Heart right ventricle (tissue), 16 donors: Measurements from ENCODE around the gene IQCK. TPM values are rescaled to one million over a fixed set of nuclear protein-coding genes. Genes with fewer than 3 reads are reported as not detected.

ENCODE experiments used
- ATAC-seq, 8 donors: fragments of 200-7000 bp; cut with Tn5 transposase; one replicate each; pipeline ENCODE4 v1.9.1; 2020; ENCODE audit warnings: mild to moderate bottlenecking in 8 of 8, moderate library complexity in 8 of 8, moderate number of reproducible peaks in 1 of 8
- DNase-seq, 2 donors: peaks; one replicate each; pipeline ENCODE4 v3.0.0-alpha.2; 2020
- H3K27ac ChIP-seq, 10 donors: fragments of 200-600 bp; sonication (generic) in 2 of 10; one replicate each; pipeline versions ENCODE4 v1.5.0 to v1.8.0; 2020 to 2022; ENCODE audit warnings: mild to moderate bottlenecking in 3 of 10
- H3K27me3 ChIP-seq, 7 donors: fragments of 200-600 bp; one replicate each; pipeline ENCODE4 v1.8.0; 2021 to 2022; ENCODE audit warnings: mild to moderate bottlenecking in 2 of 7
- H3K36me3 ChIP-seq, 9 donors: fragments of 200-600 bp; sonication (generic) in 1 of 9; one replicate each; pipeline versions ENCODE4 v1.5.0 to v1.8.0; 2020 to 2022; ENCODE audit warnings: mild to moderate bottlenecking in 2 of 9
- H3K4me1 ChIP-seq, 9 donors: fragments of 200-600 bp; sonication (generic) in 1 of 9; one replicate each; pipeline versions ENCODE4 v1.5.0 to v1.8.0; 2020 to 2022; ENCODE audit warnings: mild to moderate bottlenecking in 4 of 9
- H3K4me3 ChIP-seq, 10 donors: fragments of 200-600 bp; sonication (generic) in 2 of 10; one replicate each; pipeline versions ENCODE4 v1.5.0 to v1.8.0; 2020 to 2022; ENCODE audit warnings: mild to moderate bottlenecking in 7 of 10, moderate library complexity in 2 of 10
- H3K9me3 ChIP-seq, 11 donors: fragments of 200-600 bp in 10 of 11; sonication (generic) in 2 of 11; one replicate each; pipeline versions ENCODE4 v1.5.0 to v1.8.0; 2013 to 2022; ENCODE audit warnings: mild to moderate bottlenecking in 2 of 11, control low read depth in 1 of 11, moderate library complexity in 1 of 11
- CTCF ChIP-seq, 9 donors: fragments of 200-600 bp; sonication (generic) in 2 of 9; IDR thresholded peaks; one replicate each; pipeline versions ENCODE4 v1.5.0 to v1.8.0; 2021 to 2022; ENCODE audit warnings: antibody characterized with exemption in 9 of 9, mild to moderate bottlenecking in 5 of 9, moderate library complexity in 1 of 9
- WGBS, 2 donors: extraction: QIAGEN DNeasy Blood & Tissue Kit; methylation state at CpG; one replicate each; pipeline ENCODE4 v1.1.7; 2013; ENCODE audit warnings: inconsistent platforms in 1 of 2; 5-methylcytosine and 5-hydroxymethylcytosine counted together
- intact Hi-C, 10 donors: fragments of 100-400 bp; cut with DNase I; formaldehyde crosslinking; loops; one replicate each; pipeline versions ENCODE4 v1.11.1 to v1.14.2; 2022
- polyA plus RNA-seq, 2 donors: library from polyadenylated mRNA; stranded (reverse); fragments of 200-250 nt; gene quantifications; one replicate each; pipeline ENCODE4 v1.2.3, GENCODE V29; 2013
- total RNA-seq, 10 donors: library from RNA; stranded (reverse); fragmentation: NEBNext Ultra II Directional in 3 of 10; extraction: Animal tissue kit (Norgen Biotek cat#: 25700) in 3 of 10; gene quantifications; one replicate each; pipeline versions ENCODE4 v1.2.1 to v1.2.4, GENCODE V29; 2021 to 2023
- donor health status: Arrhythmogenic right ventricular cardiomyopathy.
- donor health status: ischemic (EF 13 %, LVEDD 7.1; RV severe dilation, severe dysfunction).
- donor health status: healthy with polysubstance abuse.
- donor health status: DM: no; HTN: yes; CAD: no.
- donor health status: DM: no; HTN: no; CAD: no.
- donor health status: ischemic (EF 25% LVEDD 6.9; RV normal size, moderate dysfunction).
- donor health status: ischemic (EF 25% LVEDD 5.7; RV mildly dilated, moderate dysfunction).
- donor health status: healthy.
- donor health status: DM: yes; HTN: yes; CAD: no.
- donor health status: Ischemic cardiomyopathy.
- donor health status: ischemic (EF 35%, LVEDD 5.7; RV mildly dilated, moderate dysfunction).
- donor health status: nonischemic (EF 11% LVEDD 7.7; RV severe dilation, severe dysfunction).
- donor health status: DM: yes; HTN: yes; CAD: no.
- donor health status: PGD.
- donor health status: ischemic (EF 29% LVEDD 5.4; RV normal size, mild dysfunction).
- donor health status: nonischemic (EF 23%, LVEDD 6.1; RV moderate dilation, normal function).

Gene IQCK
- total and polyA plus RNA-seq, 12 donors: 5.5 to 11.7 (median 7.4) TPM

GRCh38 chr16:19841184-19841583, 123.1 kb downstream of the IQCK start:
- Histone ChIP-seq H3K27me3 (no peaks in the 10 kb centered on the region), H3K36me3 (no peaks in the 10 kb centered on the region), H3K9me3 (no peaks in the 10 kb centered on the region), H3K27ac (peak overlapping the region; percentile 31 to 82 (median 74)), H3K4me1 (peaks cover 0 to 52% (median 13%) of the 10 kb centered on the region in 9 donors), H3K4me3 (no peak overlapping the region)
- intact Hi-C loops: no loop called here
- peak; percentile 46 to 84 (median 74) for ATAC-seq
- TF ChIP-seq CTCF (IDR thresholded peaks at IDR 0.05): no peak
- DNase-seq: peak in 1 of 2 donors; percentile 19
- 30 to 56% methylated on average over 3 of the region's 3 CpGs for WGBS, 2 donors

GRCh38 chr16:19842426-19843157, 124.5 kb downstream of the IQCK start:
- no peak for ATAC-seq
- Histone ChIP-seq H3K36me3 (no peaks in the 10 kb centered on the region), H3K9me3 (no peaks in the 10 kb centered on the region), H3K27me3 (no peaks in the 10 kb centered on the region), H3K4me3 (no peak overlapping the region), H3K4me1 (peaks cover 0 to 45% (median 10%) of the 10 kb centered on the region in 9 donors), H3K27ac (peak overlapping the region in 6 of 10 donors; percentile 74 to 82 (median 78))
- intact Hi-C loops: no loop called here
- TF ChIP-seq CTCF (IDR thresholded peaks at IDR 0.05): no peak
- WGBS, 2 donors: 36 to 37% methylated on average over 6 of the region's 6 CpGs
- no peak for DNase-seq

GRCh38 chr16:19843371-19843770, 125.3 kb downstream of the IQCK start:
- no peak overlapping the region for H3K4me3 ChIP-seq
- DNase-seq: no peak
- ATAC-seq: no peak
- H3K36me3 ChIP-seq: no peaks in the 10 kb centered on the region
- H3K4me1 ChIP-seq: peaks cover 0 to 41% (median 10%) of the 10 kb centered on the region in 9 donors
- no peak for TF ChIP-seq CTCF (IDR thresholded peaks at IDR 0.05)
- intact Hi-C loops: no loop called here
- peak overlapping the region in 1 of 10 donors; percentile 74 for H3K27ac ChIP-seq
- H3K27me3 ChIP-seq: no peaks in the 10 kb centered on the region
- H3K9me3 ChIP-seq: no peaks in the 10 kb centered on the region
- WGBS, 2 donors: 81 to 90% methylated on average over 1 of the region's 1 CpG

- Histone ChIP-seq H3K27ac (peak overlapping the region in 8 of 10 donors; percentile 13 to 75 (median 40)), H3K9me3 (no peaks in the 10 kb centered on the region), H3K4me1 (peaks cover 0 to 37% (median 10%) of the 10 kb centered on the region in 9 donors), H3K36me3 (no peaks in the 10 kb centered on the region), H3K27me3 (no peaks in the 10 kb centered on the region), H3K4me3 (no peak overlapping the region)
- no peak for TF ChIP-seq CTCF (IDR thresholded peaks at IDR 0.05)
- 73 to 74% methylated on average over 11 of the region's 11 CpGs for WGBS, 2 donors
- ATAC-seq (peak in 1 of 8 donors; percentile 36), DNase-seq (no peak)
- intact Hi-C loops: loop anchor here in 1 of 10 donors (5.0 kb wide), 1 partner anchor 37 kb away; the partner anchor contains the start of gene GPRC5B
These were observed 127.0 kb downstream of the IQCK start for GRCh38 chr16:19844945-19845641.
